Suprapubic skin (tissue), 4 donors: ENCODE results near the gene CHST12. TPM values are rescaled to one million over a fixed set of nuclear protein-coding genes. Genes with fewer than 3 reads are reported as not detected.

Experiments used
- DNase-seq, 2 donors: peaks; one replicate each; pipeline ENCODE4 v3.0.0-alpha.2; 2019; ENCODE audit warnings: low spot score in 2 of 2
- H3K27ac ChIP-seq: fragments of 200-600 bp; sonication (generic); one replicate; pipeline ENCODE4 v1.5.1; 2019
- H3K27me3 ChIP-seq: fragments of 200-600 bp; sonication (generic); one replicate; pipeline ENCODE4 v1.5.1; 2019
- H3K36me3 ChIP-seq: fragments of 200-600 bp; sonication (generic); one replicate; pipeline ENCODE4 v1.5.1; 2019
- H3K4me1 ChIP-seq: fragments of 200-600 bp; sonication (generic); one replicate; pipeline ENCODE4 v1.5.1; 2019
- H3K4me3 ChIP-seq: fragments of 200-600 bp; sonication (generic); one replicate; pipeline ENCODE4 v1.5.1; 2019; ENCODE audit warnings: mild to moderate bottlenecking
- H3K9me3 ChIP-seq: fragments of 200-600 bp; sonication (generic); one replicate; pipeline ENCODE4 v1.5.1; 2019
- CTCF ChIP-seq, 2 donors: fragments of 200-600 bp in 1 of 2; fragments of 450-650 bp in 1 of 2; sonication (generic) in 1 of 2; IDR thresholded peaks; one replicate each; pipeline ENCODE4 v1.5.1; 2016 to 2019; ENCODE audit warnings: antibody characterized with exemption in 2 of 2, mild to moderate bottlenecking in 1 of 2, moderate library complexity in 1 of 2
- EP300 ChIP-seq: sonication (generic); formaldehyde crosslinking; IDR thresholded peaks from one replicate; pipeline ENCODE4 v1.6.1; 2017; ENCODE audit warnings: antibody characterized with exemption
- POLR2A ChIP-seq, 2 donors: fragments of 450-650 bp; IDR thresholded peaks; one replicate each; pipeline ENCODE4 v1.6.1; 2017; ENCODE audit warnings: antibody characterized with exemption in 2 of 2, mild to moderate bottlenecking in 2 of 2, moderate library complexity in 2 of 2
- POLR2AphosphoS5 ChIP-seq, 3 donors: sonication (generic); formaldehyde crosslinking; IDR thresholded peaks; one replicate each; pipeline ENCODE4 v1.6.1; 2017; ENCODE audit warnings: antibody characterized with exemption in 3 of 3
- WGBS: methylation state at CpG from one replicate; pipeline ENCODE4 v1.1.5; 2018; 5-methylcytosine and 5-hydroxymethylcytosine counted together
- total RNA-seq, 4 donors: library from RNA; depleted of rRNA; stranded (reverse); fragments of >200 nt; gene quantifications; one replicate each; pipeline ENCODE4 v1.1.0, GENCODE V29; 2016

Gene CHST12
- total RNA-seq, 4 donors from 2014 or later, result 9.9 to 55.8 (median 24.5) TPM

DNA sequence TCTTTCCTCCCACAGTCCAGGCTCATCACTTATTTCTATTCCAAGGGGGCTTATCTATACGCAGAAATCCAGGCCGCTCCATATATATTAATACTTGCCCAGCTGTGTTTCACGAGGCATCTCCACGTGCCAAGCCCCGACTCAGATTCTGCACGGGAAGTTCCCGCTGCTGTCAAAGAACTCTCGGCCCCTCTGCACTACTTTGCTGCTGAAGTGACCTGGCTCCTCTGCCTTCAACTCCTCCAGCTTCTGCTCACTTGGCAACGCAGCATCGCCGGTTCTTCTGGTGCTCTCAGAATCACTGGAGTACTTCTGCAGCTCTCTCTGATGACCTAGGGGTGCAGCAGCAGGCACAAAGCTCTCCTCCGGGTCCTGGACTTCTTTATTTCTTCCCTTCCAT lies 9.7 kb upstream of the CHST12 start:
- WGBS, result 64% methylated on average over 12 of the region's 12 CpGs
- Histone ChIP-seq H3K9me3 (no peaks in the 10 kb centered on the region), H3K4me1 (peaks cover 5% of the 10 kb centered on the region), H3K36me3 (no peaks in the 10 kb centered on the region), H3K27me3 (no peaks in the 10 kb centered on the region), H3K27ac (no peak overlapping the region), H3K4me3 (no peak overlapping the region)
- DNase-seq, result no peak
- TF ChIP-seq POLR2AphosphoS5 (IDR thresholded peaks at IDR 0.05) (no peak), EP300 (no peak), CTCF (IDR thresholded peaks at IDR 0.05) (no peak), POLR2A (IDR thresholded peaks at IDR 0.05) (no peak)

DNA sequence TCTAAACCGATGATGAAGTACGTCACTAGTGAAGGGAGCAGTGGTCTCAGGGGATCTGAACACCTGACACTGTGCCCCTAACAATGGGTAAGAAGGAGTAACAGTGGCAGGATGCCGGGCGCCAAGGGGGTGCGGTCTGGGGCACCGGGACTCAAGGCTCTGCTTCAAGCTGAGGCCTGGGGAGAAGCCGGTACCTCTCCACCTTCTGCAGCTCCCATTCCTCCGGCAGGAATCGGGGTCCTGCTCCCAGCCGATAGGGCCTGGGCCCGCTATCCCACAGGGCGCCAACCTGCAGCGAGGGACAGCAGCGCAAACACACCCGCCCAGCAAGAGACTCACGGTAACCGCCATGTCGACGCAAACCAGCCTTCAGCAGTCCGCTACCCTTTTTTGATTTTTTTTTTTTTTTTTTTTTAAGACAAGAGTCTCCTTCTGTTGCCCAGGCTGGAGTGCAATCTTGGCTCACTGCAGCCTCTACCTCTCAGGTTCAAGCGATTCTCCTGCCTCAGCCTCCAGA lies 8.8 kb upstream of the CHST12 start:
- no peaks in the 10 kb centered on the region for H3K9me3 ChIP-seq
- H3K4me1 ChIP-seq, result peaks cover 9% of the 10 kb centered on the region
- no peak for DNase-seq
- H3K27me3 ChIP-seq, result no peaks in the 10 kb centered on the region
- WGBS, result 90% methylated on average over 21 of the region's 21 CpGs
- no peaks in the 10 kb centered on the region for H3K36me3 ChIP-seq
- H3K27ac ChIP-seq, result no peak overlapping the region
- no peak for TF ChIP-seq POLR2A (IDR thresholded peaks at IDR 0.05)
- no peak for TF ChIP-seq EP300
- TF ChIP-seq POLR2AphosphoS5 (IDR thresholded peaks at IDR 0.05), result no peak
- no peak overlapping the region for H3K4me3 ChIP-seq

DNA sequence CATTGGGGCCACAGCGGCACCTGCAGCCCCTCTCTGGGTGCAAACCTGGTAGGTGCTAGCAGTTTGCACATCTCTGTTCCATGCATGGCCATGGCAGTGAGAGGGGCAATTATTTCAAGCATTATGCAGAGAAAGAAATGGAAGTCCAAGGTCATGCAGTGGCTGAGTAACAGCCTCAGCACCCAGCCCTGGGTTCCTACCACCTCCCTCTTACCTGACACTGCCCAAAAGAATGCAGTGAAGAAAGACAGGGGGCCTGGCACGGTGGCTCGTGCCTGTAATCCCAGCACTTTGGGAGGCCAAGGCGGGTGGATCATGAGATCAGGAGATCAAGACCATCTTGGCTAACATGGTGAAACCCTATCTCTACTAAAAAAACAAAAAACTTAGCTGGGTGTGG lies 4.9 kb upstream of the CHST12 start:
- no peak for TF ChIP-seq EP300
- TF ChIP-seq POLR2AphosphoS5 (IDR thresholded peaks at IDR 0.05), result no peak
- TF ChIP-seq POLR2A (IDR thresholded peaks at IDR 0.05), result no peak
- no peak for TF ChIP-seq CTCF (IDR thresholded peaks at IDR 0.05)
- Histone ChIP-seq H3K4me1 (peaks cover 28% of the 10 kb centered on the region), H3K27me3 (no peaks in the 10 kb centered on the region), H3K27ac (no peak overlapping the region), H3K4me3 (no peak overlapping the region), H3K9me3 (no peaks in the 10 kb centered on the region), H3K36me3 (no peaks in the 10 kb centered on the region)
- DNase-seq, result no peak
- whole genome bisulfite sequencing, result 87% methylated on average over 4 of the region's 4 CpGs

DNA sequence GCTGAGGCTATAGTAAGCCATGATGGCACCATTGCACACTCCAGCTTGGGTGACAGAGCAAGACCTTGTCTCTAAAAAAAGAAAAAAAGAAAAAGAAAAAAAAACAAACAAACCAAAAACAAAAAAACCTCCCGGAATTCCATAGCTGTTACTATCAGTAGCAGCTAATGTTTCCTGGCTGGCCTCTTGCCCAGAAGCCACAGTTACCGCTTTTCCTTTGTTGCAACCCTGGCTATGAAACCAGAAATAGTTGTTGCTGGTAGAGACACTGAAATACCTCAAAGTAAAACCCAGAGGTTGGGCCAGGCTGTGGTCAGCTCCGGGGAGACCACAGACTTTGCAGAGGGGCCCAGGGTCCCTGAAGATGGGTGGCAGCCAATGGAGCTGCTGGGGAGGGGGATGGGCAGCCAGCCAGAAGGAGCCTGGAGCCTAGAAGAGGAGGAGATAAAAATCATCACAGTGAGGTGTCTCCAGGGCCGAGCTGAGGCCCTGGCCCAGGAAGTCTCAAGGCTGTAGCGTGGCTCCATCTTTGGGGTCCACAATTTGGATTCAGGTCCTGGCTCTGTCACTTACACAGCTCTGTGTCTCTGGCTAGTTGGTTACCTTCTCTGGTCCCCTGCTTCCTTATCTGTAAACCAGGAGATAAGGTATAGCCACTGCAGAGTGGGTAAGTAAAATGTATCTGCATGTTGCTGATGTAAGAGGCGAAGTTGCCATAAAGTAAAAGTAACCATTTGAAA lies 3.4 kb upstream of the CHST12 start:
- Histone ChIP-seq H3K27me3 (no peaks in the 10 kb centered on the region), H3K27ac (peak overlapping the region; percentile 45), H3K9me3 (no peaks in the 10 kb centered on the region), H3K4me3 (no peak overlapping the region), H3K4me1 (peaks cover 38% of the 10 kb centered on the region), H3K36me3 (no peaks in the 10 kb centered on the region)
- 19% methylated on average over 6 of the region's 6 CpGs for WGBS
- peak; percentile 89 to 91 for DNase-seq
- TF ChIP-seq EP300 (no peak), POLR2A (IDR thresholded peaks at IDR 0.05) (no peak), CTCF (IDR thresholded peaks at IDR 0.05) (no peak), POLR2AphosphoS5 (IDR thresholded peaks at IDR 0.05) (no peak)

DNA sequence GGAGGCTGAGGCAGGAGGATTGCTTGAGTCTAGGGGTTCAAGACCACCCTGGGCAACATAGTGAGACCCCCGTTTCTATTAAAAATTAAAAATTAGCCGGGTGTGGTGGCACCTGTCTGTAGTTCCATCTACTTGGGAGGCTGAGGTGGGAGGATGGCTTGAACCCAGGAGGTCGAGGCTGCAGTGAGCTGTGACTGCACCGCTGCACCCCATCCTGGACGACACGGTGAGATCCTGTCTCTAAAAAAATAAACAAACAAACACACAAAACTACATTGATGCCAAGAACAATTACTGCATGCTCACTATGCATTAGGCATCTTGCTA lies 761 bp upstream of the CHST12 start:
- Histone ChIP-seq H3K4me3 (peak overlapping the region; percentile 79), H3K27me3 (no peaks in the 10 kb centered on the region), H3K36me3 (no peaks in the 10 kb centered on the region), H3K27ac (peak overlapping the region; percentile 81), H3K9me3 (no peaks in the 10 kb centered on the region), H3K4me1 (peaks cover 60% of the 10 kb centered on the region)
- DNase-seq, result no peak
- 69% methylated on average over 6 of the region's 6 CpGs for WGBS
- TF ChIP-seq CTCF (IDR thresholded peaks at IDR 0.05) (no peak), POLR2A (IDR thresholded peaks at IDR 0.05) (no peak), POLR2AphosphoS5 (IDR thresholded peaks at IDR 0.05) (no peak), EP300 (no peak)
